Tibial nerve (tissue), 4 donors: ENCODE results near the gene RTF1. TPM values are rescaled to one million over a fixed set of nuclear protein-coding genes. Genes with fewer than 3 reads are reported as not detected.

Source experiments
- DNase-seq, 2 donors: peaks; one replicate each; pipeline ENCODE4 v3.0.0-alpha.2; 2019; ENCODE audit warnings: low spot score in 2 of 2
- H3K27ac ChIP-seq, 4 donors: fragments of 200-600 bp; sonication (generic) in 3 of 4; one replicate each; pipeline ENCODE4 v1.5.1; 2017 to 2019; ENCODE audit warnings: mild to moderate bottlenecking in 1 of 4
- H3K27me3 ChIP-seq, 2 donors: fragments of 200-600 bp; sonication (generic) in 1 of 2; one replicate each; pipeline versions ENCODE4 v1.5.1 to v1.6.0; 2017 to 2019
- H3K36me3 ChIP-seq, 3 donors: fragments of 200-600 bp; sonication (generic); one replicate each; pipeline ENCODE4 v1.5.1; 2018 to 2019
- H3K4me1 ChIP-seq, 4 donors: fragments of 200-600 bp; sonication (generic) in 3 of 4; one replicate each; pipeline ENCODE4 v1.5.1; 2017 to 2019
- H3K4me3 ChIP-seq, 4 donors: fragments of 200-600 bp; sonication (generic) in 3 of 4; one replicate each; pipeline ENCODE4 v1.5.1; 2017 to 2019; ENCODE audit warnings: mild to moderate bottlenecking in 1 of 4, moderate library complexity in 1 of 4
- H3K9me3 ChIP-seq, 4 donors: fragments of 200-600 bp; sonication (generic) in 3 of 4; one replicate each; pipeline ENCODE4 v1.5.1; 2017 to 2019
- CTCF ChIP-seq, 5 experiments: fragments of 200-600 bp in 3 of 5; fragments of 450-650 bp in 2 of 5; sonication (generic) in 3 of 5; IDR thresholded peaks; one replicate each; pipeline ENCODE4 v1.5.1; 2016 to 2019; ENCODE audit warnings: antibody characterized with exemption in 5 of 5, mild to moderate bottlenecking in 3 of 5, moderate library complexity in 2 of 5
- EP300 ChIP-seq, 2 donors: sonication (generic); formaldehyde crosslinking; IDR thresholded peaks; one replicate each; pipeline ENCODE4 v1.6.1; 2017; ENCODE audit warnings: antibody characterized with exemption in 2 of 2, mild to moderate bottlenecking in 1 of 2
- POLR2A ChIP-seq, 2 donors: fragments of 450-650 bp; IDR thresholded peaks; one replicate each; pipeline ENCODE4 v1.6.1; 2017; ENCODE audit warnings: antibody characterized with exemption in 2 of 2, mild to moderate bottlenecking in 2 of 2, moderate library complexity in 2 of 2
- WGBS, 2 donors: methylation state at CpG; one replicate each; pipeline ENCODE4 v1.1.5; 2018; 5-methylcytosine and 5-hydroxymethylcytosine counted together
- total RNA-seq, 4 donors: library from RNA; depleted of rRNA; stranded (reverse); fragments of >200 nt; gene quantifications; one replicate each; pipeline ENCODE4 v1.1.0, GENCODE V29; 2016

Gene RTF1
- total RNA-seq, 4 donors from 2014 or later: 22.2 to 72.6 (median 29.0) TPM

GRCh38 chr15:41482110-41482877 is 65.4 kb downstream of the RTF1 start:
- WGBS, 2 donors: 89 to 94% methylated on average over 9 of the region's 9 CpGs
- Histone ChIP-seq H3K27ac (no peak overlapping the region), H3K4me1 (no peaks in the 10 kb centered on the region), H3K9me3 (no peaks in the 10 kb centered on the region), H3K4me3 (no peak overlapping the region), H3K36me3 (peaks cover 0 to 66% (median 9%) of the 10 kb centered on the region in 3 donors), H3K27me3 (no peaks in the 10 kb centered on the region)
- TF ChIP-seq EP300 (IDR thresholded peaks at IDR 0.05) (no peak), POLR2A (IDR thresholded peaks at IDR 0.05) (no peak), CTCF (IDR thresholded peaks at IDR 0.05) (no peak)
- DNase-seq: no peak

- H3K9me3 ChIP-seq: no peaks in the 10 kb centered on the region
- no peak for TF ChIP-seq POLR2A (IDR thresholded peaks at IDR 0.05)
- TF ChIP-seq EP300 (IDR thresholded peaks at IDR 0.05): no peak
- TF ChIP-seq CTCF (IDR thresholded peaks at IDR 0.05): no peak
- peaks cover 0 to 2% of the 10 kb centered on the region in 2 donors for H3K27me3 ChIP-seq
- H3K4me1 ChIP-seq: no peaks in the 10 kb centered on the region
- DNase-seq: no peak
- H3K4me3 ChIP-seq: no peak overlapping the region
- no peak overlapping the region for H3K27ac ChIP-seq
- peaks cover 0 to 58% (median 6%) of the 10 kb centered on the region in 3 donors for H3K36me3 ChIP-seq
Observed at GRCh38 chr15:41483115-41483514, 66.2 kb downstream of the RTF1 start.

GRCh38 chr15:41483519-41483918 is 66.6 kb downstream of the RTF1 start:
- peaks cover 0 to 4% of the 10 kb centered on the region in 2 donors for H3K27me3 ChIP-seq
- H3K9me3 ChIP-seq: no peaks in the 10 kb centered on the region
- WGBS, 2 donors: 90 to 98% methylated on average over 2 of the region's 2 CpGs
- no peaks in the 10 kb centered on the region for H3K4me1 ChIP-seq
- no peak overlapping the region for H3K4me3 ChIP-seq
- no peak overlapping the region for H3K27ac ChIP-seq
- H3K36me3 ChIP-seq: peaks cover 0 to 54% (median 6%) of the 10 kb centered on the region in 3 donors
- TF ChIP-seq CTCF (IDR thresholded peaks at IDR 0.05) (no peak), EP300 (IDR thresholded peaks at IDR 0.05) (no peak), POLR2A (IDR thresholded peaks at IDR 0.05) (no peak)
- DNase-seq: no peak

GRCh38 chr15:41484937-41485625 is 68.2 kb downstream of the RTF1 start:
- Histone ChIP-seq H3K4me3 (no peak overlapping the region), H3K27me3 (peaks cover 0 to 20% of the 10 kb centered on the region in 2 donors), H3K36me3 (peaks cover 0 to 38% (median 6%) of the 10 kb centered on the region in 3 donors), H3K4me1 (no peaks in the 10 kb centered on the region), H3K9me3 (no peaks in the 10 kb centered on the region), H3K27ac (no peak overlapping the region)
- whole genome bisulfite sequencing, 2 donors: 63 to 65% methylated on average over 11 of the region's 11 CpGs
- TF ChIP-seq EP300 (IDR thresholded peaks at IDR 0.05) (no peak), POLR2A (IDR thresholded peaks at IDR 0.05) (no peak), CTCF (IDR thresholded peaks at IDR 0.05) (no peak)
- no peak for DNase-seq

GRCh38 chr15:41486286-41486685 is 69.4 kb downstream of the RTF1 start:
- peaks cover 0 to 32% of the 10 kb centered on the region in 2 donors for H3K27me3 ChIP-seq

More at GRCh38 chr15:41486286-41486685, 69.4 kb downstream of the RTF1 start:
- Histone ChIP-seq H3K9me3 (no peaks in the 10 kb centered on the region), H3K4me3 (no peak overlapping the region), H3K4me1 (no peaks in the 10 kb centered on the region), H3K36me3 (peaks cover 0 to 26% (median 0%) of the 10 kb centered on the region in 3 donors), H3K27ac (no peak overlapping the region)
- 86 to 87% methylated on average over 27 to 43 of the region's 43 CpGs for WGBS, 2 donors
- TF ChIP-seq CTCF (IDR thresholded peaks at IDR 0.05) (no peak), POLR2A (IDR thresholded peaks at IDR 0.05) (no peak), EP300 (IDR thresholded peaks at IDR 0.05) (no peak)
- no peak for DNase-seq
